ENCODE results near the gene NPW. TPM values are rescaled to one million over a fixed set of nuclear protein-coding genes. Genes with fewer than 3 reads are reported as not detected.

The NPW gene
- total and polyA plus RNA-seq, 2 of the 8 experiments (the other 6 are each of a cell fraction or from before 2014, with no cell fraction given): 4.0 to 10.3 TPM

GRCh38 chr16:2013527-2013926 is 6.1 kb upstream of the NPW start (continued):
- TF ChIP-seq CBX5 (IDR thresholded peaks at IDR 0.05; ENCODE audit: low read depth, low read length) (no peak), GABPA (IDR thresholded peaks at IDR 0.05; ENCODE audit: borderline replicate concordance, insufficient read depth, low read length) (no peak), RFX5 (IDR thresholded peaks at IDR 0.05; ENCODE audit: borderline replicate concordance, low read depth, low read length) (no peak), HDAC6 (IDR thresholded peaks at IDR 0.05; ENCODE audit: low read depth, low read length) (no peak), JUND (IDR thresholded peaks at IDR 0.05; ENCODE audit: low read length) (no peak), TBP (IDR thresholded peaks at IDR 0.05; ENCODE audit: low read depth, low read length) (no peak), SP1 (IDR thresholded peaks at IDR 0.05; ENCODE audit: low read depth, low read length) (no peak), YY1 (IDR thresholded peaks at IDR 0.05; ENCODE audit: low read depth, low read length) (no peak)
